NCI-H2196 treated with DMSO at 0.1 percent for 48 hours (cell line): ENCODE data around the gene APOL3.
A peak's percentile ranks its signal among the peaks of the same experiment; 100 is the strongest.
"Not testable (repeated sequence)": the region's sequence is repeated elsewhere in the genome, so short reads cannot be mapped to it uniquely, and the experiment has no call there.

ENCODE experiments used
- DNase-seq: peaks from one replicate; lab custom pipeline; 2025; ENCODE audit not compliant: unreplicated experiment; lab: John Stamatoyannopoulos, UW

APOL3 gene

DNA sequence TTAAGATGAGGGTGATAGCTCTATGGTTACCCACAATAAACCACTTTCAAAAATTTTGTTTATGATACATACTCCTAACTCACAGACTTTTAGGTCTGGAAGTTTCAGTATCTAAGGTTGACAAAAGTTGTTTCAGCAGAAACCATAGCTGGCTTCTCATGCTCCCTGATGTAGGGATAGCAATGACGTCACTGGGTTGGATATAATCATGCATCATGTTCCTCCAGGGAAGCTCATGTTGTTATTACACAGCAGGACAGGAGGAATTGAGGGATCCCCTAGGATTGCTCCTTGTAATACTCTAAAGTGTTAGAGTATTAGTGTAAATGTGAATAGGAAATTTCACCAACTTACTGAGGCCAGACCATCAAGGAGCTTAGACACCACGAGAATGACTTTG, 23.6 kb downstream of the APOL3 start:
- DNase-seq, result no peak

DNA sequence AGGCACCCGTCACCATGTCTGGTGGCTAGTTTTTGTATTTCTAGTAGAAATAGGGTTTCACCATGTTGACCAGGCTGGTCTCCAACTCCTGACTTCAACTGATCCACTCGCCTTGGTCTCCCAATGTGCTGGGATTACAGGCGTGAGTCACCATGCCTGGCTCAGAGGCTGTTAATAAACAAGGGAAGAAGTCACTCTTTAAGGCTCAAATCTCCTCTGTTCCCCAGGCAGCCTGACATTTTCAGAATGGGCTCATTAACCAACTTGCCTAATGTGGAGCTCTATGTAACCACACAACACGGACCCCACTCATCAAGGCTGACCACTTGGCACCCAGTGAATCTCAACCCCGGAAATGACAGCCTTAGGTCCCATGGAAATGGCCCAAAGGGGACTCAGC, 24.1 kb downstream of the APOL3 start:
- no peak for DNase-seq

DNA sequence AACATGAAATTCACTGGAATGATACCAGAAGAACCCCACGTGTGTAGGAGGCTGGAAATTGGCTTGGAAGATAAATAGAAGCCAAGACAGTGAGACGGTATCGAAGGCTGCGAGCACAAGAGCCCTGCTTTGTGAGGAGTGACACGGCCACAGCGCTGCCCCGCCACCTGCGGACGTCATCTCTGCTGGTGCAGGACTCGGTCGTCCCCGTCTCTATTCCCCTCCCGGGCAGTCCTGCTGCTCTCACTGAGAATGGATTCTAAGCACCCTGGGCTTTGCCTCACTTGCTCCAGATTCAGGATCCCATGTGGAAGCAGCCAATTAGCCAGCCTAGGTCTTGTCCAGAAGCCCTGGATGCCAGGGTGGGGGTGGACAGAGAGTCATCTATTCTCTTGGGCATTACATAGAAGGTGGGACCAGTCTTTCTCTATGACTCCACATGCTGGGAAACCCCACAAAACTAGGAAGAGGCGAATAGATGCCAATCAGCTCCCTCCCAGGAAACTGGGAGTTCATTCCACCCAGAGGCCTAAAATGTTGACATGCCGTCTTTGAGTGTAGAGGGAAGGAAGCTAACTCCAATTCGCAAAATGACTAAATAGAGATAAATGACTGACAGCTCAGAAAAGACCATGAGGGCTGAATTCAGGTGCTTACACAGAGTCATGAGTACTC, 25.1 kb downstream of the APOL3 start:
- DNase-seq, result no peak

DNA sequence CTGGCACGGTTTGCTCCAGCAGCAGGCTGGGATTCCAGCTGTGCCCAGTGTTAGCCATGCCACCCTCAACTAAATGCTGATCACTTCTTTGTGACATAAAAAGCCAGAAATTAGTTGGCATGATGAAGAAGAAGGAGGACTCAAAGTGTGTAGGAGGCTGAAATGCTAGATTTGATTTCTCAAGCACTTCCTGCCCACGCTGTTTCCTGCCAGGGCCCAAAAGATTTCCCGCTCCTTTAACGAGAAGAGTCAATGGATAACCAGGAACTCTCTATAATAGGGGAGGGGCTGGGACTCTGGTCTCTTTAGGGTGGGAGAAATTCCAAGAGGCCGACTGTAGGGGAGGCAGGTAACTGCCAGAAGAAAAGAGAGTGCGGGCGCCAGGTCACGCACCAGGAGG, 26.4 kb downstream of the APOL3 start:
- no peak for DNase-seq

DNA sequence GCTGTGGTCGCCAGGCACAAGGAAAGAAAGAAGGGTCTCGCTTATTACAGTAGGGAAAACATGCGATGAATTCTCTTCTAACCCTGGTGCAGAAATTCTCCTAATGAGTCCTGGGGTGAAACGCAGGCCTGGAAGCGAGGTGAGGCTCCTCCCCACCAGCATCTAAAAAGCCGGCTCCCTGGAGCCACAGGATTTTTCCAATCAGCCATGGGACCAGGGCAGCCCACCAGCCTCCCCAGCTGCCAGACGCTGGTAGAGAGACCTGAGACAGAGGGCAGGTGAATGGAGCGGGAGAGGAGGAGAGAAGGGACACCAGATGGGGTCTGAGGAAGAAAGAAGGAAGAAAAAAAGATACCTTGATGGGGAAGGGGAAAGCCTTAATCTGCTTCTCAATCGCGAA, 28.6 kb downstream of the APOL3 start:
- DNase-seq, result no peak

DNA sequence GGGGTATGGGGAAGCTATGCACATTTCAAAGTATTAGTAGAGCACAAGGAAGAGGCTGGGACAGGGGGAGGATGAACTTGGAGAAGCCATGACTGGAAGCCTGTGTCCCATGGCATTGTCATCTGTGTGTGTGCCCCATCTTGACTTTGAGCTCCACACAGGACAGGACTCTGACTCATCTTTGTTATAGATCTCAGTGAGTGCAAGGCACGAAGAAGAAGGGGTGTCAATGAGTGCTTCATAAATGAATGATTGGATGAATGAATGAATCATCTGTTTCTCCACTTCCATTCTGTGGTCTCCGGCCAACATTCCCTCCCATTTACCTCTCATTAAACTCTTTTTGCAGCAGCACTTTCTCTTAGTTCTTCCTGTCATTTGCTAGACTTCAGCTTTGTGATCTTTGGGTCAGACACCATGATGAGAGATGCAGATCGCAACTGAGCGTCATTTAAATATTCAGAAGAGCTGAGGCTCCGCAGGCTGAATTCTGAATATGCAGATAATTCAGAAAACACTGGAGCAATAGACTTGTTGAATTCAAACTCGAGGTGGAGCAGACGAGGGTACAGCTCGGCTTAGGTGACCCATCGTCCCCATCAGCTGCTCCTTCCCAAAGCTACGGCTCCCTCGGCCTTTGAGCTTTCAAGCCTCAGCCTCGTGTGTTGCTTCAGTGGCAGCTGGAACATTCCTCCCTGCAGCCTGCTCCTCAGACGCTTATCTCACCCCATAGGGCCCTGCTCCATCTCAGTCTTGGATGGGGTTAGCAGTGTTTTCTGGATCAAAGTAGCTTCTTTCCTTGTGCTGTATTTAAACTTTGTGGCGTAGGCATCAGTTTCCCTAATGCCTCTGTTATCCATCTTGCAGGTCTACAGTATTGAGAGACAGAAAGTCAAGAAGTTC, 30.8 kb downstream of the APOL3 start:
- no peak for DNase-seq

DNA sequence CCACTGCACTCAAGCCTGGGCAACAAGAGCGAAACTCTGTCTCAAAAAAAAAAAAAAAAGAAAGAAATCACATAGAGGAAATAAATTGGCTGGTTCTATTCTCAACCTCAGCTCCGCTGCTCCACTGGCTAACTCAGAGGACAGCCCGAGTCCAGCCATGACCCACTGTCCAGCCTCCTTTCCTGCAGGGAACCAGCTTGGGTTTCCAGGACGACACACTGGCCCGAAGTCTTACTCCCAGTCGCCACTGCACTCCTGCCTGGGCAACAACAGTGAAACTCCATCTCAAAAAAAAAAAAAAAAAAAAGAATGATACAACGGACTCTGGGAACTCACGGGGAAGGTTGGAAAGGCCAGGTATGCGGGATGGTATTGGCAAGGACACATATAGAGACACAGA, 31.5 kb downstream of the APOL3 start:
- DNase-seq, result no peak

DNA sequence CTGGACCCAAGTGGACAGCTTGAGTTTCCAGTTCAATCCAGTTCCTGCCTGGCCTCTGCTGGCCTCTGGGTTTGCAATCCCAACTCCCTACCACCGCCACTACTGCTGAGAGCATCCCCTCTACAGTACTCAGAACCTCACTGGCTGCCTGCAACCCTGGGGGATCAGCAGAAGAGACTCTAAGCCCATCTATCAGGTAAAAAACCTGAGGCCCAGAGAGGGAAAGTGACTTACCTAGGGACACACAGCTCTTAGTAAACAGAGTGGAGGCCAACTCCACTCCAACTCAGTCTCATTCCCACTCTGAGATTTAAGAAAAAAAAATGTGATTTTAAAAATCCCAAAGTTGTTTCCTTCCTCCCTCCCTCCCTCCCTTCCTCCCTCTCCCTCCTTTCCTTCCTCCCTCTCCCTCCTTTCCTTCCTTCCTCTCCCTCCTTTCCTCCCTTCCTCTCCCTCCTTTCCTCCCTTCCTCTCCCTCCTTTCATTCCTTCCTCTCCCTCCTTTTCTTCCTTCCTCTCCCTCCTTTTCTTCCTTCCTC, 34.5 kb downstream of the APOL3 start:
- no peak for DNase-seq

DNA sequence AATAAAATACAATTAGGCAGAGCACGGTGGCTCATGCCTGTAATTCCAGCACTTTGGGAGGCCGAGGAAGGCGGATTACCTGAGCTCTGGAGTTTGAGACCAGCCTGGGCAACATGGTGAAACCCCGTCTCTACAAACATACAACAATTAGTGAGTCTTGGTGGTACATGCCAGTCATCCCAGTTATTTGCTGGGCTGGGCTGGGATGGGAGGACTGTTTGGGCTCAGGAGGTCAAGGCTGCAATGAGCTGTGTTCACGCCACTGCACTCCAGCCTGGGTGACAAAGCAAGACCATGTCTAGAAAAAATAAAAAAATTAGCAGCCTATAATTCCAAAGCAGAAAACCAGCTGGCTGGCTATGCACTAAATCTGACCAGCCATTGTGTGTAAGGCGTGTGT, 35.1 kb downstream of the APOL3 start:
- DNase-seq, result no peak

DNA sequence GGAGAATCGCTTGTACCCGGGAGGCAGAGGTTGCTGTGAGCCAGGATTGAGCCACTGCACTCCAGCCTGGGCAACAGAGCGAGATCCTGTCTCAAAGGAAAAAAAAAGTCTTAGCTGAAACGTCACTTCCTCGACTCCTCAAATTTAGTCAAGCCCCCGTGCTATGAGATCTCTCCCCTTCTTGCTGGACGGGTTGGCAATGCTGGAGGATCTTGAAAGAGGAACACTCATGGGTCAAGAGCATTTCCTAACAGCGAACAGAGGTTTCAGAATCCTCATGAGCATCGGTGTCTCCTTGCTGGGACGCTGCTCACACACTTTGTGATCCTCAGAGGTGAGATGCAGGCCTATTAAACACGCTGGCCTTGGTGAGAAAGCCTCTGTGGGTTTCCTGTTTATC, 35.9 kb downstream of the APOL3 start:
- DNase-seq, result no peak

DNA sequence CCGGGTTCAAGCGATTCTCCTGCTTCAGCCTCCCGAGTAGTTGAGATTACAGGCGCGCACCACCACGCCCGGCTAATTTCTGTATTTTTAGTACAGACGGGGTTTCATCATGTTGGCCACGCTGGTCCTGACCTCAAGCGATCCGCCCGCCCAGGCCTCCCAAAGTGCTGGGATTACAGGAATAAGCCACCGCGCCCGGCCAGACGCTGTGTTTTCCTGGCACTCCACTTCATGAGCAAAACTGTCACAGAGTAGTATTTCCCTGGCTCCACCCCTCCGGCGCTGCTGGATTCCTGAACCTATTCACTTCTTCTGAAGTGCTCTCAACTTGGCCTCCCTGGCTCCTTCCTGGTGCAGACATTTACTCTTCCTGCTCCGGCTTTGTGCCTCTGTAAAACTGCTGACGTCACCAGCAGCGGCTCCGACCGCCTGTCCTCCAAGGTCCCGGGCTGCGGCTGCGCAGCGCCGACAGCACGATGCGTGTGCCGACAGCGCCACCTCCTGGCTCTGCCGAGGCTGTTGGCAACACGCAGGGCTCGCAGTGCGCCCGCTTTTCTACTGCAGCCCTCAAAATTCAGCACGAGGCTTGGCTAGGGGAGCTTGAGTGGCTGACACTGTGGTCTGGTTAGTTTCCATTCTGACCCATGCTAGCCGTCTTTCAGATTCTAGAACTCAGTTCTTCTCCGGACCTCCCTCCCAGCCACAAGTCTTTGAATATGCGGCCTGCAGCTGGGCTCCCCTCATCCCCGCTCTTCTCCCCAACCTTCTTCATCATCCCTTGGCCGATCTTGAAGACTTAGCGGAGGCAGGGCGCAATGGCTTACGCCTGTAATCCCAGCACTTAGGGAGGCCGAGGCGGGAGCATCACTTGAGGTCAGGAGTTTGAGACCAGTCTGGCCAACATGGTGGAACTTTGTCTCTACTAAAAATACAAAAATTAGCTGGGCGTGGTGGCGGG, 36.6 kb downstream of the APOL3 start:
- peak; percentile 87 for DNase-seq

DNA sequence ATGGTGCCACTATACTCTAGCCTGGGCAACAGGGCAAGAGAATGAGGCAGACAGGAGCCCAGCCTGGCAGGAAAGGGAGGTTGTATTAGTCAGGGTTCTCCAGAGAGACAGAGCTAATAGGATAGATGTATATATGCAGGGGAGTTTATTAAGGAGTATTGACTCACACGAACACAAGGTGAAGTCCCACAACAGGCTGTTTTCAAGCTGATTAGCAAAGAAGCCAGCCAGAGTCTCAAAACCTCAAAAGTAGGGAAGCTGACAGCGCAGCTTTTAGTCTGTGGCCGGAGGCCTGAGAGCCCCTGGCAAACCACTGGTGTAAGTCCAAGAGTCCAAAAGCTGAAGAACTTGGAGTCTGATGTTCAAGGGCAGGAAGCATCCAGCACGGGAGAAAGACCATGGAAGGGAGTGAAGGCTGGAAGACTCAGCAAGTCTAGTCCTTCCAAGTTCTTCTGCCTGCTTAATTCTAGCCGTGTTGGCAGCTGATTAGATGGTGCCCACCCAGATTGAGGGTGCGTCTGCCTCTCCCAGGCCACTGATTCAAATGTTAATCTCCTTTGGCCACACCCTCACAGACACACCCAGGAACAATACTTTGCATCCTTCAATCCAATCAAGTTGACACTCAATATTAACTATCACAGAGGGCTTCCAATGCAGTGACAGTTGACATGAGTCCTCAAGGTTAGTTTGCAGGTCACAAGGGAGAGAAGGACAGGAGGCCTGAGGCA, 39.8 kb downstream of the APOL3 start:
- not testable (repeated sequence) for DNase-seq

DNA sequence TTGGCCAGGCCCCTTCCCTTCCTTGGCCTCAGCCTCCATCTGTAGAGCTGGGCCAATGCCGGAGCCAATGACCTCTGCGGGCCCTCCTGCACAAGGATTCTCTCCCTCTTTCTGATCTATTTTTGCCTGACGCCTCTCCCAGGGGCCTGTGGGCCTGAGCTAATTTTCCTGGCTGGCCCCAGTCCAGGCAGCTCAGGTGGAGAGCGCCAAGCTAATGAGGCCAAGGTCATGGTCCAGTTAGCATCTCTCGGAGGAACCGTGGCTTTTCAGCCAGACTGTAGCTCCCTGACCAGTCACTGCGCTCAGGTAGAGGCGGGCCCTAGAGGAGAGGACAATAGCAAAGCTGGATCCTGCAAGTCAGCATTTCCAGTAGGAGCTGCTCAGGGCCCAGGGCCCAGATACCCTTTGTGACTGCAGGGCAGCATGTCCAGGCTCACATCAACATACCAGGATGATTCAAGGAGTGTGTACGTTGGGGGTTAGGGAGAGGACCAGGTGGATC, 43.5 kb downstream of the APOL3 start:
- DNase-seq, result peak; percentile 12

DNA sequence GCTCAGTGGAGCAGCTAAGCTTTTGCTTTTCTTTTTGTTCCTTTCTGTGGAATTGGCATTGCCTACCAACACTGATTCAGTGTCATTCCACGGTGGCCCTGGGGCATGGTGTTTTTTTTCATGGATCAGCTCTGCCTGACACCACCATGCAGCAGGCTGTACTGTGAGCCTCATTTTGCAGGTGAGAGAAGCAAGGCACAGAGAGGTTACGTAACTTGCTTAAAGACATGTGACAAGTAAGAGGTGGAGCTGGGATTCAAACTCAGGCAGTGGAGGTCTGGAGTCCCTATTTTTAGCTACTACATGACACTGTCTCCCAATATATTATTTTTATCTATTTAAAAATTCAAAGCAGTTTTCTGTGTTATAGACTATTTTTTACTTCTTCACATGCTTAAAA, 44.4 kb downstream of the APOL3 start:
- no peak for DNase-seq

DNA sequence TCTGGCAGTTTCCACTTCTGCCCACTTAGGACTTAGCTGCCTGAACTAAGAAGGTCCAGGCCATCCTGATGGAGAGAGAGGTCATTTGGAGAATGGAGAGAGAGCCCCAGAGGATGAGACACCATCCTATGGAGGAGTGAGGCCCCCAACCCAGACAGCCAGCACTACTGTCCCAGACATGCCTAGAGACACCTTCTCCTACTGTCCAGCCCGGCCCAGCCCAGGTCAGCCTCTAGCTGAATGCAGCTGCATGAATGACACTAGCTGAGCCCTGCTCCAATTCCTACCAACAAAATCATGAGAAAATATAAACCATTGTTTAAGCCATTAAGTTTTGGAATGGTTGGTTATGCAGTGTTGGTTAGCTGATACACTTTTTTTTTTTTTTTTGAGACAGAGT, 47.4 kb downstream of the APOL3 start:
- DNase-seq, result no peak

DNA sequence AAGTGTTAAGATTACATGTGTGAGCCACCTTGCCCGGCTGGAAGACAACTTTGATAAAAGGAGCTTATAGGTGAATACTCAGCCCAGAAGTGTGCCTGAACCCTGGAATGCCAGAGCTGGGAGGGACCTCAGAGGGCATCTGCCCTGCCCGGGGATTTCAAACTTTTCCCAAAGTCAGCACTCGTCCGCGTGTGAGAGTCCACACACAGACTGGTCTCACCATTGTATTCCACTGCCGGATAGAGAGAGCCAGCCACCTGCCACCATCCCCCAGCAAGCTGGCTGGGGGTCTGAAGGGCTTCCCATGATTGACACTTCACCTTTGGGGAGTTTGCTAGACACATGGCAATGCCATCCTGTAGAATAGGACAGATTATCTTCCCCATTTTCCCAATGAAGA, 49.2 kb downstream of the APOL3 start:
- DNase-seq, result no peak

DNA sequence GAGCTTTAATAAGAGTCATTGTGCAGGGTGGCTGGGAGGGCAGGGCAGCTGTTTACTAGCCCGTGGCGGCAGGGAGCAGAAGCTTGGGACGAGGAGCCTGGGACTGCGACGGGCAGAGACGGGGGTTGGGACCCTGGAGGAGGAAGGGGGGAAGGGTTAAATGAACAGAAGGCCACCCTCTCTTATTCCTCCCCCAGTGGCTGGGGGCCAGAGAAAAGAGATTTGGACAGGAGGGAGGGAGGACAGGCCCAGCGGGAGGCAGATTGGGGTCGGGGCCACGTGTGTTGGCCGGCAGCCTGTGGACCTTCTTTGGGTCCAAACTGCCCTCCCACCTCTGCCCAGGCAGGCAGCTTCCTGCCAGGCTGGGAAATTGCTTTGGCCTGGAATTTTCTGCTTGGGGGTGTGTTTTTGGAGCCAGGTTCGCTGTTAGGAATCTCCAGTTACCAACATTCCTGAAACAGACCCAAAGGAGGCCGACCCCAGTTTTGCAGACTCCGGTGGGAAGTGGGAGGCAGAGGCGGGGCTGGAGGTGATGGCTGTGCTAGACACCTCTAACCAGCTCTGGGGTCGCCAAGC, 50.2 kb downstream of the APOL3 start:
- no peak for DNase-seq

DNA sequence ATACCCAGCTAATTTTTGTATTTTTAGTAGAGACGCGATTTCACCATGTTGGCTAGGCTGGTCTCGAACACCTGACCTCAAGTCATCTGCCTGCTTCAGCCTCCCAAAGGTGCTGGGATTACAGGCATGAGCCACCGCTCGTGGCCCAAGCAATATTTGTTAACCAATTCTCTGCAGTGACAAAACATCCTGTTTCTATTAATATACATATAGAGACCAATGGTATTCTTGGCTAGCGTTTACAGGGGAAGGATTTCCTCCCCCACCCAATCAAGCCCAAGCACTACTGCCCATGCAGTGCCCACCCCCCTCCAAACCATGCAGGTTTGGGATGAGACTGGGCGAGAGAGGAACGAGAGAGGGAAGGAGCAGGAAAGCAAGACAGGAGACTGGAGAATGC, 53.1 kb downstream of the APOL3 start:
- DNase-seq, result no peak

DNA sequence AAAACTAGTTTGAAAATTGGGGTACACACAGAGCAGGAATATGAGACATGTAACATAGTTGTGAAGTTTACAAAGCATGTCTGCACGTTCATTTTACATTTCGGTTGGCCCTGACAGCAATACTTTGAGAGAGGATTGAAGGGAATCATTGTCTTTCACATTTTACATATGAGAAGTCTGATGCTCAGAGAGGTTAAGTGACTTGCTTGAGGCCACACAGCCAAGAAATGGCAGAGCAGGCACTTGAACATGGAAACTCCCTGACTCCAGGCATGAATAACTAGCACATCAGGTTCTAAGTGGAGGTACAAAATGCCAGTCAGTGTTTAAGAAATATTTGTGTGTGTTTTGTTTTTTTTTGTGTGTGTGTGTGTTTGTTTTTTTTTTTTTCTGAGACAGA, 53.6 kb downstream of the APOL3 start:
- no peak for DNase-seq

DNA sequence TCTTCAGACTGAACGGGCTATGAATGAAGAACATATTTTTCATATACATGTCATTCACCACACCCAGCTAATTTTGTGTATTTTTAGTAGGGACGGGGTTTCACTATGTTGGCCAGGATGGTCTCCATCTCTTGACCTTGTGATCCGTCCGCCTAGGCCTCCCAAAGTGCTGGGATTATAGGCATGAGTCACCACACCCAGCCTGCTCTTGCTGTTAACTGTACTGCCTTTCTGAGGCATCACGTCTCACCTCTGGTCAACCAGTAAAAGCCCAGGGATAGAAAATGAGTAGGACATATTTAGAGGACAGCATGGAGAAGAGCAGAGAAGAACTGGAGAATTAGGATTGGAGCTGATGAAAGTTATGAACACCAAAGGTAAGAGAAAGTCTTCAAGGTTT, 55.6 kb downstream of the APOL3 start:
- DNase-seq, result no peak
